ENCODE data around the gene PLTP. TPM values are rescaled to one million over a fixed set of nuclear protein-coding genes. Genes with fewer than 3 reads are reported as not detected.
A peak's percentile ranks its signal among the peaks of the same experiment; 100 is the strongest.

Gene PLTP
- total RNA-seq, 4 donors from 2014 or later = 109 to 342 (median 176) TPM

DNA sequence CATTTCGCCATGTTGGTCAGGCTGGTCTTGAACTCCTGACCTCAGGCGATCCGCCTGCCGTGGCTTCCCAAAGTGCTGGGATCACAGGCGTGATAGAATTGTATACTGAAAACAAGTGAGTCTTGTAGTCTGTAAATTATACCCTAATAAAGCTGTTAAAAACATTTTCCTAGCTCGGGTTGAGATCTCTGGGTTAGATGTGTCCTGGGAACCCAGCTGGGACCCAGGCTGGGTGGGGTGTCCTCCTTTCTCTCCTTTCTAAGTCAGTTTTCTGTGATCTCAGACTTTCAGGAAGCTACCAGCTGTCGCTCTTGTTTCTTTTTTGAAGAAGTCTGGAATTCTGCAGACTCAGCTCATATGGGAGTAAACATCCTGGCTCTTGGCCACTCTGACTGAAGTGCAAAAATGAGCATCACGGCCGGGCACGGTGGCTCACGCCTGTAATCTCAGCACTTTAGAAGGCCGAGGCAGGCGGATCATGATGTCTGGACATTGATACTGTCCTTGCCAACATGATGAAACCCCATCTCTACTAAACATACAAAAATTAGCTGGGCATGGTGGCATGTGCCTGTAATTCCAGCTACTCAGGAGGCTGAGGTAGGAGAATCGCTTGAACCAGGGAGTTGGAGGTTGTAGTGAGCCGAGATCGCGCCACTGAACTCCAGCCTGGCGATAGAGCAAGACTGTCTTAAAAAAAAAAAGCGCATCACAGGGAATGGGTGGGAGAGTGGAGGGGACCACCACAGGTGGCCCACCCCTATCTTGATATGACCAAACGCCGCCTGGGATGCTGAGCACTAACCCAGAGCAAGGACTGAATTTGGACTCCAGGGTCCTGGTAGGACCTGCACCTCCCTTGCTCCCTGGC, 12.7 kb upstream of the PLTP start:
- H3K4me3 ChIP-seq = no peak overlapping the region
- WGBS = 43% methylated on average over 19 of the region's 21 CpGs
- no peak for DNase-seq (ENCODE audit: extremely low spot score)
- H3K9me3 ChIP-seq = no peaks in the 10 kb centered on the region
- TF ChIP-seq POLR2A (IDR thresholded peaks at IDR 0.05; ENCODE audit: low read depth) = no peak
- no peak for TF ChIP-seq EP300 (IDR thresholded peaks at IDR 0.05)
- no peak for TF ChIP-seq CTCF (IDR thresholded peaks at IDR 0.05)
- no peak for TF ChIP-seq POLR2AphosphoS5 (IDR thresholded peaks at IDR 0.05)
- no peaks in the 10 kb centered on the region for H3K36me3 ChIP-seq
- H3K4me1 ChIP-seq = peaks cover 34 to 38% (median 36%) of the 10 kb centered on the region in 4 donors
- intact Hi-C loops (cut with DNase I) = no loop called here
- H3K27me3 ChIP-seq = no peaks in the 10 kb centered on the region
- H3K27ac ChIP-seq (replicated peaks in 1 of 4) = peak overlapping the region; percentile 56 to 68 (median 60)

DNA sequence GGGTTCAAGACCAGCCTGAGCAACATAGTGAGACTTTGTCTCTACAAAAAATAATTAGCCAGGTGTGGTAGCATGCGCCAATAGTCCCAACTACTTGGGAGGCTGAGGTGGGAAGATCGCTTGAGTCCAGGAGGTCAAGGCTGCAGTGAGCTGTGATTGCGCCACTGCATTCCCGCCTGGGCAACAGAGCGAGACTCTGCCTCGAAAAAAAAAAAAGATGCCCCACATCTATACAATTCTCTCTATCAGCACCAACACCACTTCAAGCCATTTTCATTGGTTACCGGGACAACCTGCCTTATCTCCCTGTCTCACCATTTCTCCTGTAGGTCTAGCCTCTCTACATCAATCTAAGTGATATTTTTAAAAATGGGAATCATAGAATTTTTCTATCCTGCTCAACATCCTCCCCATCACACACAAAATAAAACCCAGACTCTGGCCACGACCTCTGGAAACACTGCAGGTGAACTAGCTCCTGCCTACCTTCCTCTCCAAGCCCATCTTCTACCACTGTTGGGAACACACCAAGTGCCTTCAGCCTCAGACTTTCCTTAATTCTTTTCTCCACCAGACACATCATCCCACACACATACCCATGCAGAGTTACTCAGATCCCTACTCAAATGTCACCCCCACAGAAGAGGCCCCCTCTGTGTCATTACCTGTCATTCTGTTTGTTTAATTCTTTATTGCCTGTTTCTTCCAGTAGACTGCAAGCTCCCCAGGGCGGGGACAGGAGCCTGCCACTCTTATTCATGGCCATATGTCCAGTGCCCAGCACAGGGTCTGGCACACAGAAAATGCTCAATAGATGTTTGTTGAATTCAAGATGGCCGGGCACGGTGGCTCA, 9.6 kb upstream of the PLTP start:
- intact Hi-C loops (cut with DNase I) = no loop called here
- WGBS = 92% methylated on average over 11 of the region's 11 CpGs
- Histone ChIP-seq H3K4me3 (no peak overlapping the region), H3K27me3 (no peaks in the 10 kb centered on the region), H3K27ac (replicated peaks in 1 of 4) (no peak overlapping the region), H3K4me1 (peaks cover 47 to 60% (median 48%) of the 10 kb centered on the region in 4 donors), H3K36me3 (no peaks in the 10 kb centered on the region), H3K9me3 (no peaks in the 10 kb centered on the region)
- TF ChIP-seq CTCF (IDR thresholded peaks at IDR 0.05) (no peak), EP300 (IDR thresholded peaks at IDR 0.05) (no peak), POLR2AphosphoS5 (IDR thresholded peaks at IDR 0.05) (no peak), POLR2A (IDR thresholded peaks at IDR 0.05; ENCODE audit: low read depth) (no peak)
- no peak for DNase-seq (ENCODE audit: extremely low spot score)

DNA sequence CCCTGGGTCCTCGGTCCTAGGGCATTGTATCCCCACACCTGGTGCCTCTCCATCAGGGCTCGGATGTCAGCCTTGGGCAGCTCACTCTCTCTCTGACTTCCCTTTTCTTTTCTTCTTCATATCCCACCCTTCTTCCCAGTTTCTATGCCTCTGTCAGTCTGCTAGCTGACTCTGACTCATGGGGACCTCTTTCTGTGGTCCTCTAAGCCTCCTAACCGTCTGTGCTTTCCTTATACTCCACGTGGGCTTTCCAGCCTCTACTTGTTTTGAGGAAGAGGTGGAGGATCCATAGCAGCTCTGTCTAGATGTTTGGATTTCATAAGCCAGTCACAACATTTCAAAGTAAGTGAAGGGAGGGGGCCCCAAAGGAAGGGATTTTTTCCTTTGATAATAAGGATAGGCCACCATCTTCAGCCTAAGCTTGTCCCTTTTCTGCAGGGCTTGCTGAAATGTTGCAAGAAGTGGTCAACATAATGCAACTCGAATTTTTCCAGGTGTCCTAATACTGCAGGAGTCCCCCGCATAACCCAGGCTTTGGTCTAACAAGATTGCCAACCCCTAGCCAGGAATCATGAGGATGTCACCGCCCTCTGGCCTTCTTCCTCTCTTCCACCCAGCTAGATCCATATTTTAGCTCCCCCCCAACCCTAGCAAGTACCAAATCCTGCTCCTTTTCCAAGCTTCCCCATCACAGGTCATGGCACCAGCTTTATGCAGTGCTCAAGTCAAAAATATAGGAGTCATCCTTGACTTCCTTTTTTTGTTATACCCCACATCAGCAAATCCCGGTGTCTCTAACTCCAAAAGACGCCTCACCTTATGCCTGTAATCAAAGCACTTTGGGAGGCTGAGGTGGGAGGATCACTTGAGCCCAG, 8.7 kb upstream of the PLTP start:
- no peak for DNase-seq (ENCODE audit: extremely low spot score)
- H3K9me3 ChIP-seq = no peaks in the 10 kb centered on the region
- H3K4me1 ChIP-seq = peaks cover 47 to 60% (median 48%) of the 10 kb centered on the region in 4 donors
- peak overlapping the region; percentile 37 to 69 (median 64) for H3K27ac ChIP-seq (replicated peaks in 1 of 4)
- 70% methylated on average over 9 of the region's 9 CpGs for WGBS
- intact Hi-C loops (cut with DNase I) = no loop called here
- H3K36me3 ChIP-seq = no peaks in the 10 kb centered on the region
- H3K27me3 ChIP-seq = no peaks in the 10 kb centered on the region
- no peak for TF ChIP-seq CTCF (IDR thresholded peaks at IDR 0.05)
- TF ChIP-seq POLR2AphosphoS5 (IDR thresholded peaks at IDR 0.05) = no peak
- TF ChIP-seq POLR2A (IDR thresholded peaks at IDR 0.05; ENCODE audit: low read depth) = no peak
- no peak for TF ChIP-seq EP300 (IDR thresholded peaks at IDR 0.05)
- no peak overlapping the region for H3K4me3 ChIP-seq

DNA sequence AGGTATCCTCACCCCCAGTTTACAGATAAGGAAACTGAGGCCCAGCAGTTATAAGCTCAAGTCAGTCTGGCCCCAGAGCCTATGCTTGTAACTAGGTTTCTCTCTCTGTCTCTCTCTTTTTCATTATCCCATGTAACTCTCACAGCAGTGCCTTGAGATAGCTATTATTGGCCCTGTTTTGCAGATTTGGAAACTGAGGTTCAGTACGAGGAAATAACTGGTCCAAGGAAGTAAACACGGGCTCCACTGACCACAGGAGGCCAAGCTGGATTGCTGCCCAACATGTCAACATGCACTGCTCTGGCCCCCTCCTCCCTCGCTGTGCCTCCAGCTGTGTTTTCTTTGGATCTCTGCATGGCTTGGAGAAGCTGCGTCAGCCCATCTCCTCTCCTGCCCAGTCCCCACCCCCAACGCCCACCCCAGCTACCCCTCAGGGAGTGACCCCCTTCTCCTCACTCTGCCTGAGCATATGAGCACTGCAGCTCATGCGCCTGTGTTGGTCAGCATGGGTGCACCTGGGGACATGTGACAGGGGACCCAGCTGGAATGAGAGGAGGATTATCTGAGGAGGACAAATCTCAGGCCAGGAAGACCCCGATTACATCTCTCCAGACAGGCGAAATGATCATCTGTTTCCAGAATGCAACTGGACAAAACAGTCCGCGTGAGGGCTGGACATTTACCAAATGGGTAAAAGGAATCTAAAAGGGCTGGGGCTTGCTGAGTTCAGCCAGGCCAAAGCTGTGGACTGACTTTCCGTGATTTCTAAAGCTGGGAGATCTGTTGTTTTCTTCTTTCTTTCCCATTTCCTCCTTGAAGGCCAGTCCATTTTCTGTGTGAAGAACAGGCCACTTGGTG, 7.8 kb upstream of the PLTP start:
- H3K4me3 ChIP-seq = no peak overlapping the region
- H3K4me1 ChIP-seq = peaks cover 40 to 55% (median 45%) of the 10 kb centered on the region in 4 donors
- no peaks in the 10 kb centered on the region for H3K36me3 ChIP-seq
- H3K27me3 ChIP-seq = no peaks in the 10 kb centered on the region
- no peak for DNase-seq (ENCODE audit: extremely low spot score)
- 44% methylated on average over 10 of the region's 11 CpGs for WGBS
- peak overlapping the region; percentile 37 to 69 (median 64) for H3K27ac ChIP-seq (replicated peaks in 1 of 4)
- TF ChIP-seq EP300 (IDR thresholded peaks at IDR 0.05) (no peak), POLR2AphosphoS5 (IDR thresholded peaks at IDR 0.05) (no peak), CTCF (IDR thresholded peaks at IDR 0.05) (no peak), POLR2A (IDR thresholded peaks at IDR 0.05; ENCODE audit: low read depth) (no peak)
- intact Hi-C loops (cut with DNase I) = no loop called here
- H3K9me3 ChIP-seq = no peaks in the 10 kb centered on the region
